ENCODE data around the gene WNT16.

Gene WNT16

GRCh38 chr7:121390109-121390508 lies 61.3 kb downstream of the WNT16 start:
- no peak for FAIRE-seq
- no peak for DNase-seq (ENCODE audit: low spot score)

- DNase-seq (ENCODE audit: low spot score) = no peak
- FAIRE-seq = no peak
Measured at GRCh38 chr7:121390617-121391016, 61.8 kb downstream of the WNT16 start.

All from urothelium cell line (cell line).